ENCODE measurements around the gene NPPB. TPM values are rescaled to one million over a fixed set of nuclear protein-coding genes. Genes with fewer than 3 reads are reported as not detected.

NPPB gene
- total and polyA plus RNA-seq, 9 of the 15 experiments (the other 6 are each of a cell fraction or from before 2014, with no cell fraction given), result not detected

GRCh38 chr1:11826946-11827345 lies 31.8 kb downstream of the NPPB start:
- in situ Hi-C loops (cut with MboI) (no loop called here), intact Hi-C loops (cut with micrococcal nuclease) (no loop called here)
- Histone ChIP-seq H3K27me3 (ENCODE audit: control insufficient read depth in 2 of 2, insufficient read depth in 2 of 2, low read length in 2 of 2) (no peaks in the 10 kb centered on the region), H3K9me3 (replicated peaks; ENCODE audit: control insufficient read depth, insufficient read depth, low read depth, low read length) (no peaks in the 10 kb centered on the region), H3K4me2 (ENCODE audit: insufficient read depth, low read length) (no peak overlapping the region), H3K9ac (ENCODE audit: insufficient read depth in 1 of 2, low read depth in 2 of 2, low read length in 2 of 2) (no peak overlapping the region), H3K79me2 (ENCODE audit: control insufficient read depth, insufficient read depth, low read length) (no peaks in the 10 kb centered on the region), H3K4me3 (no peak overlapping the region), H3K4me1 (replicated peaks in 1 of 2; ENCODE audit: control insufficient read depth in 2 of 2, insufficient read depth in 2 of 2, low read length in 2 of 2) (0 out of 5 replicates have a peak, but pooled peaks cover 0 to under 1% of the 10 kb centered on the region in 2 experiments), H3K36me3 (ENCODE audit: control insufficient read depth, insufficient read depth, low read length) (peaks cover 89% of the 10 kb centered on the region), H2AFZ (ENCODE audit: low read depth, low read length) (no peak overlapping the region), H3K9me1 (ENCODE audit: control insufficient read depth, insufficient read depth, low read length) (no peaks in the 10 kb centered on the region), H3K27ac (ENCODE audit: extremely low read depth, low read depth, low read length) (no peak overlapping the region), H4K20me1 (replicated peaks; ENCODE audit: control insufficient read depth, insufficient read depth, low read length) (no peaks in the 10 kb centered on the region)
- no TSS peak for BruUV-seq (replicated peaks)
- DNase-seq (ENCODE audit: extremely low read depth in 1 of 4, low spot score in 3 of 4), result no peak
- 96% methylated on average over 9 of the region's 9 CpGs for WGBS (ENCODE audit: insufficient coverage, low coverage, missing lambda C conversion rate)
- FAIRE-seq, result no peak
- POLR2A ChIA-PET, result interaction anchor here (1.2 to 3.3 kb wide), 2 partner anchors 10 to 82 kb away, joined by 5 to 37 read pairs; no protein-coding TSS in a partner anchor
- TF ChIP-seq IRF1 (CRISPR knock-in tag; IDR thresholded peaks at IDR 0.05; ENCODE audit: borderline replicate concordance) (no peak), ZNF511 (CRISPR knock-in tag; IDR thresholded peaks at IDR 0.05) (no peak), HMBOX1 (IDR thresholded peaks at IDR 0.05) (no peak), TFAM (CRISPR knock-in tag; conservative IDR thresholded peaks at IDR 0.05) (no peak), ZNF134 (CRISPR knock-in tag; conservative IDR thresholded peaks at IDR 0.05) (no peak), ETS2 (tag; IDR thresholded peaks at IDR 0.05; ENCODE audit: borderline replicate concordance, poor library complexity, severe bottlenecking) (no peak), PPARD (CRISPR knock-in tag; IDR thresholded peaks at IDR 0.05) (no peak), CBX5 (IDR thresholded peaks at IDR 0.05; ENCODE audit: borderline replicate concordance, low read depth) (no peak)
- no peak for ATAC-seq
- CTCF ChIA-PET (ENCODE audit: low intra/inter-chr PET ratio), result no interaction called here

Data from K562 (cell line).